A549 (cell line): ENCODE measurements around the gene SCTR. TPM values are rescaled to one million over a fixed set of nuclear protein-coding genes. Genes with fewer than 3 reads are reported as not detected.

Experiments
- ATAC-seq, 2 experiments: fragments of 200-7000 bp in 1 of 2; fragments of >200 bp in 1 of 2; cut with Nextera tagmentation in 1 of 2; cut with Tn5 transposase in 1 of 2; 3 replicates each; pipeline versions ENCODE4 v1.8.0 to v1.9.1; 2018 to 2020; ENCODE audit warnings: mild to moderate bottlenecking in 1 of 2, moderate library complexity in 1 of 2
- CTCF ChIA-PET: fragments of 300-600 bp; sonication (Branson Sonifier 250); formaldehyde crosslinking; extraction: SDS; loops from one replicate; lab custom pipeline; 2021; ENCODE audit warnings: antibody characterized with exemption, inconsistent platforms; lab: Yijun Ruan, JAX
- POLR2A ChIA-PET: fragments of 350-600 bp; formaldehyde crosslinking; extraction: SDS; loops from one replicate; lab custom pipeline; 2021; ENCODE audit warnings: antibody characterized with exemption, inconsistent platforms; lab: Yijun Ruan, JAX
- DNase-seq, 2 experiments: peaks; one replicate each; pipeline versions ENCODE4 v3.0.0 to v3.0.0-alpha.2; 2011 to 2016; ENCODE audit warnings: low read depth in 1 of 2, low spot score in 1 of 2
- FAIRE-seq: peaks from 2 replicates; lab custom pipeline; 2011; peaks lifted over from hg19 to GRCh38; lab: Jason Lieb, UNC
- H3K27ac ChIP-seq, 2 experiments: fragments of >200 bp; sonication (Bioruptor Twin); formaldehyde crosslinking; 3 replicates each; pipeline ENCODE4 v1.5.1; 2016 to 2017
- H3K4me1 ChIP-seq: fragments of >200 bp; sonication (Bioruptor Twin); formaldehyde crosslinking; 3 replicates; pipeline ENCODE4 v1.6.1; 2016
- H3K4me2 ChIP-seq: fragments of >200 bp; sonication (Bioruptor Twin); formaldehyde crosslinking; 3 replicates; pipeline ENCODE4 v1.6.1; 2016
- H3K4me3 ChIP-seq: fragments of >200 bp; sonication (Bioruptor Twin); formaldehyde crosslinking; 3 replicates; pipeline ENCODE4 v1.5.1; 2016
- H3K9me3 ChIP-seq: fragments of >200 bp; sonication (Bioruptor Twin); formaldehyde crosslinking; 3 replicates; pipeline ENCODE4 v1.6.1; 2016
- BCL3 ChIP-seq: fragments of >200 bp; sonication (Bioruptor Twin); formaldehyde crosslinking; IDR thresholded peaks from 3 replicates; pipeline ENCODE4 v1.6.1; 2016
- BHLHE40 ChIP-seq: IDR thresholded peaks from 2 replicates; pipeline ENCODE4 v1.6.1; 2012; ENCODE audit warnings: low read depth, low read length, inconsistent platforms
- CEBPB ChIP-seq, 2 experiments: fragments of >200 bp in 1 of 2; sonication (Bioruptor Twin) in 1 of 2; formaldehyde crosslinking in 1 of 2; IDR thresholded peaks; 2 replicates each; pipeline ENCODE4 v1.6.1; 2012 to 2016
- CHD2 ChIP-seq: fragments of 150-350 bp; IDR thresholded peaks from 2 replicates; pipeline ENCODE4 v1.6.1; 2014; ENCODE audit warnings: low read length; ENCODE audit not compliant: partially characterized antibody
- CTCF ChIP-seq: fragments of >200 bp; sonication (Bioruptor Twin); formaldehyde crosslinking; IDR thresholded peaks from 3 replicates; pipeline ENCODE4 v1.5.1; 2016
- EHF ChIP-seq: fragments of 250-450 bp; sonication (Bioruptor Pico); IDR thresholded peaks from 2 replicates; pipeline ENCODE4 v1.5.0; 2020; ENCODE audit warnings: mild to moderate bottlenecking
- EHMT2 ChIP-seq: fragments of 200-600 bp; sonication (generic); IDR thresholded peaks from 2 replicates; pipeline ENCODE4 v1.6.1; 2016; ENCODE audit warnings: antibody characterized with exemption, low read depth, mild to moderate bottlenecking, moderate library complexity
- ELK1 ChIP-seq: fragments of 150-350 bp; IDR thresholded peaks from 2 replicates; pipeline ENCODE4 v1.6.1; 2014; ENCODE audit warnings: low read depth, mild to moderate bottlenecking, low read length
- ESRRA ChIP-seq: fragments of 150-350 bp; IDR thresholded peaks from 2 replicates; pipeline ENCODE4 v1.6.1; 2014; ENCODE audit warnings: mild to moderate bottlenecking, low read length, borderline replicate concordance
- HDAC2 ChIP-seq: fragments of 200-600 bp; sonication (generic); IDR thresholded peaks from 2 replicates; pipeline ENCODE4 v1.6.1; 2016
- HOXA7 ChIP-seq: fragments of 250-450 bp; sonication (Bioruptor Pico); IDR thresholded peaks from 2 replicates; pipeline ENCODE4 v1.5.0; 2020; ENCODE audit warnings: mild to moderate bottlenecking, moderate library complexity
- MAX ChIP-seq: IDR thresholded peaks from 2 replicates; pipeline ENCODE4 v1.6.1; 2012
- MAZ ChIP-seq: fragments of 150-350 bp; IDR thresholded peaks from 2 replicates; pipeline ENCODE4 v1.6.1; 2014; ENCODE audit warnings: antibody characterized with exemption, low read depth, low read length, borderline replicate concordance
- NFE2L2 ChIP-seq: fragments of 150-350 bp; conservative IDR thresholded peaks from 2 replicates; pipeline ENCODE4 v1.6.1; 2014; ENCODE audit warnings: low read length
- NR3C1 ChIP-seq: fragments of >200 bp; sonication (Bioruptor Twin); formaldehyde crosslinking; IDR thresholded peaks from 3 replicates; pipeline ENCODE4 v1.6.1; 2017
- POLR2A ChIP-seq: IDR thresholded peaks from 2 replicates; pipeline ENCODE4 v1.6.1; 2012; ENCODE audit warnings: mild to moderate bottlenecking, low read length
- POLR2AphosphoS2 ChIP-seq: conservative IDR thresholded peaks from 2 replicates; pipeline ENCODE4 v1.6.1; 2012; ENCODE audit warnings: low read length, improper control_type of control experiment, inconsistent platforms
- SREBF2 ChIP-seq: fragments of 450-650 bp; IDR thresholded peaks from 2 replicates; pipeline ENCODE4 v1.6.1; 2014; ENCODE audit warnings: mild to moderate bottlenecking, moderate library complexity
- ZC3H11A ChIP-seq: fragments of 450-650 bp; IDR thresholded peaks from 2 replicates; pipeline ENCODE4 v1.6.1; 2014; ENCODE audit warnings: antibody characterized with exemption, mild to moderate bottlenecking
- ZFP36 ChIP-seq: fragments of 450-650 bp; IDR thresholded peaks from 2 replicates; pipeline ENCODE4 v1.6.1; 2014; ENCODE audit warnings: borderline replicate concordance; ENCODE audit not compliant: partially characterized antibody
- WGBS: methylation state at CpG from one replicate; pipeline ENCODE4 v1.1.6; 2017; ENCODE audit errors: missing lambda C conversion rate; 5-methylcytosine and 5-hydroxymethylcytosine counted together
- polyA plus RNA-seq, 4 experiments: library from polyadenylated mRNA; depleted of rRNA in 3 of 4; stranded (reverse); fragments of >200 nt; fragmentation: RNase III in 1 of 4; extraction: RNeasy Plus Mini Kit Qiagen cat#74134 plus additional on column Dnase treatment in 1 of 4; gene quantifications; 2 replicates in 3 of 4; 3 replicates in 1 of 4; pipeline ENCODE4 v1.2.3, GENCODE V29; 2011 to 2017

SCTR gene
- polyA plus RNA-seq, 2 of the 4 experiments (the other 2 are of a cell fraction) = not detected

GRCh38 chr2:119489232-119489952, 34.9 kb downstream of the SCTR start (continued):
- TF ChIP-seq HOXA7 (CRISPR knock-in tag) (no peak), BCL3 (no peak), HDAC2 (no peak), SREBF2 (no peak)

GRCh38 chr2:119488245-119489214, 35.8 kb downstream of the SCTR start:
- TF ChIP-seq POLR2AphosphoS2 (no peak), CHD2 (no peak), ELK1 (no peak), NR3C1 (no peak), ESRRA (no peak), MAZ (no peak), HOXA7 (CRISPR knock-in tag) (no peak), EHMT2 (no peak), POLR2A (no peak), BHLHE40 (no peak), CEBPB (IDR thresholded peaks at IDR 0.05) (no peak), EHF (CRISPR knock-in tag) (no peak), NFE2L2 (no peak), CTCF (no peak), MAX (no peak), ZC3H11A (no peak), ZFP36 (no peak)
- TF ChIP-seq, all 56 proteins: peak for 0
- WGBS = 86% methylated on average over 23 of the region's 24 CpGs
- H3K9me3 ChIP-seq = no peaks in the 10 kb centered on the region
- no peak overlapping the region for H3K4me3 ChIP-seq
- ChIA-PET CTCF (interaction anchor here (0.6 to 8.2 kb wide), 5 partner anchors 9 to 216 kb away, joined by 3 to 77 read pairs (median 7); no protein-coding TSS in a partner anchor), POLR2A (no interaction called here)
- peaks cover 88% of the 10 kb centered on the region for H3K4me1 ChIP-seq
- H3K4me2 ChIP-seq = peak overlapping the region; percentile 84
- peak in 1 of 2 experiments; percentile 21 for DNase-seq
- FAIRE-seq = no peak
- ATAC-seq = peak in 1 of 2 experiments; percentile 29; a peak in 3 of 6 replicates
- peak overlapping the region; percentile 67 to 78 for H3K27ac ChIP-seq
